Stomach (tissue), 4 donors: ENCODE data around the gene ZNF469.

Source experiments
- POLR2A ChIP-seq, 4 donors: fragments of 450-650 bp; IDR thresholded peaks; one replicate each; pipeline ENCODE4 v1.6.1; 2016; ENCODE audit warnings: antibody characterized with exemption in 4 of 4, control low read depth in 2 of 4, mild to moderate bottlenecking in 1 of 4, moderate library complexity in 1 of 4
- TF ChIP-seq, protein P1 (sequence below), 7 experiments: fragments of 450-650 bp in 4 of 7; fragments of 200-600 bp in 3 of 7; sonication (generic) in 3 of 7; IDR thresholded peaks; one replicate each; pipeline ENCODE4 v1.5.1; 2016 to 2019; ENCODE audit warnings: antibody characterized with exemption in 7 of 7, control low read depth in 2 of 7, mild to moderate bottlenecking in 1 of 7

DNA sequence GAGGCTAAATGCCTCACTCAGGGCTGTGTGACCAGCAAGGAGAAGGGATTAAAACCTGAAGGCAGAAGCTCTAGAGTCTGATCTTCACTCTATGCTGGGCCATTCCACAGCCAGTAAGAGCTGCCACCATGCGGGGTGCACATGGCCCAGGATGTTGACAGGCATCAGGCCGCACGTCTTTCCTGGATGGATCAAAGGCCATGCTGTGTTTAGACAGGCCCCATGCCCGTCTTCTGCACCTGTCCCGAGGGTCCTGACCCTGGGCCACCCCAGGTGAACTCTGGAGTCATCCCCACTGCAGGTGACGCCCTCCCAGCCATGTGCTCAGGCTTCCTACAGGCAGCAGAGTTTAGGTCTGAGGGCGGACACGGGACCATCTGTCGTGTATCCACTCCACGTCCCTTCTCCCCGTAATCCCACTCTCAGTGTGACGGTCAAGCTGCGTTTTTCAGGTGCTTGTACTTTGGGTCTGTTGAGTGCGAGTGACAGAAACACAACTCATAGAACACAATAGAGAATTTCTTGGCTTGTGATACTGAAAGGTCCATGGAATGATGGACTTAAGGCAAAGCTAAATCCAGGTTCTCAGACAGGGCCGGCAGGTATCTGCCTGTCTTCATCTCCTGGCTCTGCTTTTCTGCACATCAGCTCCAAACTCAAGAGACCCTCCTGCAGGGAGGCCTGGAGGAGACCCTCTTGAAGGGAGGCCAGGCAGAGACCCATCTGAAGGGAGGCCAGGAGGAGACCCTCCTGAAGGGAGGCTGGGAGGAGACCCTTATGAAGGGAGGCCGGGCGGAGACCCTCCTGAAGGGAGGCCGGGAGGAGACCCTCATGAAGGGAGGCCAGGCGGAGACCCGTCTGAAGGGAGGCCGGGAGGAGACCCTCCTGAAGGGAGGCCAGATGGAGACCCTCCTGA is 13.2 kb downstream of the ZNF469 start:
- TF ChIP-seq POLR2A (IDR thresholded peaks at IDR 0.05): no peak
- TF ChIP-seq, protein P1, sequence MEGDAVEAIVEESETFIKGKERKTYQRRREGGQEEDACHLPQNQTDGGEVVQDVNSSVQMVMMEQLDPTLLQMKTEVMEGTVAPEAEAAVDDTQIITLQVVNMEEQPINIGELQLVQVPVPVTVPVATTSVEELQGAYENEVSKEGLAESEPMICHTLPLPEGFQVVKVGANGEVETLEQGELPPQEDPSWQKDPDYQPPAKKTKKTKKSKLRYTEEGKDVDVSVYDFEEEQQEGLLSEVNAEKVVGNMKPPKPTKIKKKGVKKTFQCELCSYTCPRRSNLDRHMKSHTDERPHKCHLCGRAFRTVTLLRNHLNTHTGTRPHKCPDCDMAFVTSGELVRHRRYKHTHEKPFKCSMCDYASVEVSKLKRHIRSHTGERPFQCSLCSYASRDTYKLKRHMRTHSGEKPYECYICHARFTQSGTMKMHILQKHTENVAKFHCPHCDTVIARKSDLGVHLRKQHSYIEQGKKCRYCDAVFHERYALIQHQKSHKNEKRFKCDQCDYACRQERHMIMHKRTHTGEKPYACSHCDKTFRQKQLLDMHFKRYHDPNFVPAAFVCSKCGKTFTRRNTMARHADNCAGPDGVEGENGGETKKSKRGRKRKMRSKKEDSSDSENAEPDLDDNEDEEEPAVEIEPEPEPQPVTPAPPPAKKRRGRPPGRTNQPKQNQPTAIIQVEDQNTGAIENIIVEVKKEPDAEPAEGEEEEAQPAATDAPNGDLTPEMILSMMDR (IDR thresholded peaks at IDR 0.05): no peak
